DMS153 treated with DMSO at 0.1 percent for 48 hours (cell line): ENCODE results near the gene BRF1.
"Not testable (repeated sequence)": the region's sequence is repeated elsewhere in the genome, so short reads cannot be mapped to it uniquely, and the experiment has no call there.

Source experiments
- DNase-seq: peaks from one replicate; lab custom pipeline; 2025; ENCODE audit not compliant: unreplicated experiment; lab: John Stamatoyannopoulos, UW

BRF1 gene

DNA sequence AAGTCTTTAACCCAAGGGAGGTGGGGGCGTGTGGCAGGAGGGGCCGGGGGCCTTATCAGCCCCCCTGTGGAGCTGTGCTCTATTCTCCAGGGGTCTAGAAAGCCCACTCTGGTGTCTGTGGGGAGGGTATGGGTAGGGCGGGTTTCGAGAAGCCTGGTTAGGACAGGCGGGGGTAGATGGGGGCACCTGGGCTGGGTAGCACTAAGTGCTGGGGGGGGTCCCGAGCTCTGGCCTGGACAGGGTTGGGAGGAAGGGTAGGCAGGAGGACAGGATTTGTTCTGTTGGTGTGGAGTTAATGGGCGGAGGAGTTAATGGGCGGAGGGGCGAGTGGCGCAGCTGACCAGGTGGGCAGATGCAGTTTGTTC, 15.8 kb upstream of the BRF1 start:
- no peak for DNase-seq

DNA sequence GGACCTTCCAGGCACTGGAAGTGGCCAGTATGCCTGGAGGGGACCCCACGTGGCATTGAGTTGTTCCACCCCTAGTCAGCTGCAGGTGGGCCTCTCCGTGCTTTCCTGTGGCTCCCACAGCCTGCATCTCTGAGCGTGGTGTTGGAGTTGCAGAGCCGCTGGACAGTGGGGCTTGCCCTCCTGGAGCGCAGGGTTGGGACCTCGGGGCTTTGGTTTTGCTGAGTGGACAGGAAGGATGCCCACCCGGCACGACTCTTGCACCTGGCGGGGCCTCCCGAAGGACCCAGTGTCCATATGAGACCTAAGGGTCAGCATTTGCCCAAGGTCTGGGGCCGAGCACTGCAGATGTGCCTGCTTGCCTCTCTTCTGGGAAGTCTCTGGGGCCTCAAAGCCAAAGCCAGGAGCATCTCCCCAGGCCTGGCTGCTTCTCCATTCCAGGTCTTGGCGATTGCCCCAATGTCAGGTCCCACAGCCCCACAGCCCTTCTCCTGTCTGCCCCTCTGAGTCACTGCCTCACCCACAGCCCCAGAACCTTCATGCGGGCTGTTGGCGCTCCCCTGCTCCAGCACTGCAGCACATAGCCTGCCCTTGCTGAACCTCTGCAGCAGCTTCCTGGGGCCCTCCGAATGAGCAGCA, 15.3 kb upstream of the BRF1 start:
- DNase-seq, result no peak

DNA sequence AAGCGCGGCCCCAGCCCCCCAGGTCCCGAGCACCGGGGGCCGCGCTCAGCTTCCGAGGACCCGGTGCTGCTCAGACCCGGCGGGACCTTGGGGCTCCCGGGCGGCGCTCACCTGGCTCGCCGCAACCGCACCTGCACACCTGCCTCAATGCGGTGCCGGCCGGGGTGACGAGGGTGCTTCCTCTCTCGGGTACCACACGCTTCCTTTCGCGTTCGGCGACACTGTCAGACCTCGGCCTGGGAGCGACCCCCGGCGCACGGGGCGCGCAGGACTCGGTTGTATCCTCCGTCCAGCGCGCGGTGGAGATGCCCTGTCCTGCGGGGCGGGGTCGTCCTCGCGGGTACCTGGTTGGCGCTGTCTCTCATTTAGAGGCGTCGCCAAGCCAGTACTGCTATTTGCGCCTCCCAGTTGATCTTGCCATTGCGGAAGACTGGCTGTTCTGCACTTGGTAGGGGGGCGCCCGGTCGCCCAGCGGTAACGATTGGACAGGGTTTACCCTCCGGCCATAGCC, 14.5 kb upstream of the BRF1 start:
- no peak for DNase-seq

- peak; percentile 10 for DNase-seq
These were observed 13.7 kb upstream of the BRF1 start, which contains the start of gene PACS2 for GRCh38 chr14:105314287-105315200. PACS2 (plus strand) TSS chr14:105314748; CDS start chr14:105314919, 171 bp downstream.

DNA sequence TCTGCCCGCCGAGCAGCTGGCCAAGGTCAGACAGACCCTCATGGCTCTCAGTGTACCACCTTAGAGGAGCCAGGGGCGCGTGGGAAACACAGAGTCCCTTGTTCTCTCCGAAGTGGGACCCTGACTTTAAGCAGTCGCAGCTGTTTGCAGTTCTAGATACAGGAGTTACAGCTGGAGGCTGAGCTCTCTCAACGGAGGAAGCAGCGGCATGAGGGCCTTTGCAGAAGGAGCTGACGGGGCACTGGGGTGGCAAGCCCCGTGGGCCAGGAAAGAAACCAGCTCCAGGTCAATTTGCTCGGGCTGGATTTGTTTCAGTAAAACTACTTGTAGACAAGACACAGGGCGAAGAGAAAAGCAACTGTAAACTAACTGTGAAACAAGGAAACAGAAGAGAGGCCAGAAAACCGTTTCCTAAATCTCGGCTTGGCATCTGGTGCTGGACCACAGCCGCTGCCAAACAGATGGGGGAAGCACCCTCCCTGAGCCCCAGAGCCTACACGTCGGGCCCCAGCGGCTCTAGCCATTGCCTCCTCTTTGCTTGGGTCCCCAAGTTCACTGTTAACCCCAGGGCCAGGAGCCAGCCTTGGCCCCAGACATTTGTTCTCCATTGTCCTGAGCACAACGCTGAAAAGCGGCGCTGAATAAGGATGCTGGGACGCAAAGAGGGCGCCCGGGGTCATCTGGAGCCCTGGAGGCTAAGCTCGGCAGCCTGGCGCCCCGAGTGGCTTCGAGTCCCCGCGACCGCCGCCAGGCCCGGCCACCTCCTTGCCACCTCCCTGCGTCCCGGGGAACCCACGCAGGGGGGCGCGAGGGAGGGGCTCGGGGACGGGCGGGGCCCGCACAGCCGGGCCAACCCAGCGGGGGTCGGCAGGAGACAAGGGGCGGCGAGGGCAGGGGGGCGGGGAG, 12.8 kb upstream of the BRF1 start:
- DNase-seq, result no peak

DNA sequence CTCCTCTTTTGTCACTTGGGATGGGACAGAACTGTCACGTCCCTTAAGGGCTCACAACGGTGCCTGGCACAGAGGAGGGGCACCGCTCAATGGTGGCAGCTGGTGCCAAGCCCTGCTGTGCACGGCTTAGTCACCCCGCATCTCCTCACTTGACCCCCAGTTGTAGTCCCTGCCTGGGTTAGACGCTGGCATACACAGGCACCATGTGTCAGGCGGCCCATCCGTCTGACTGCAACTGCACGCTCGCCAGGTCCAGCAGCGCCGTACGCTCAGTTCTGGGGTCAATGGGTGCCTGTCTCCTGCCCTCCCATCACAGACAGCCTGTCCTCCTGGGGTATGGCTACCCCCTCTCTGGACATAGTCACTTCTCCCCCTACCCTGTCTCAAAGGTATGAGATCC, 12.2 kb upstream of the BRF1 start:
- no peak for DNase-seq

- no peak for DNase-seq
These were observed 11.0 kb upstream of the BRF1 start for GRCh38 chr14:105311838-105312237.

GRCh38 chr14:105309371-105309770, 8.6 kb upstream of the BRF1 start:
- DNase-seq, result no peak

- no peak for DNase-seq
These were observed 6.4 kb upstream of the BRF1 start for GRCh38 chr14:105307052-105307727.

GRCh38 chr14:105305791-105306190, 5.0 kb upstream of the BRF1 start:
- no peak for DNase-seq

DNA sequence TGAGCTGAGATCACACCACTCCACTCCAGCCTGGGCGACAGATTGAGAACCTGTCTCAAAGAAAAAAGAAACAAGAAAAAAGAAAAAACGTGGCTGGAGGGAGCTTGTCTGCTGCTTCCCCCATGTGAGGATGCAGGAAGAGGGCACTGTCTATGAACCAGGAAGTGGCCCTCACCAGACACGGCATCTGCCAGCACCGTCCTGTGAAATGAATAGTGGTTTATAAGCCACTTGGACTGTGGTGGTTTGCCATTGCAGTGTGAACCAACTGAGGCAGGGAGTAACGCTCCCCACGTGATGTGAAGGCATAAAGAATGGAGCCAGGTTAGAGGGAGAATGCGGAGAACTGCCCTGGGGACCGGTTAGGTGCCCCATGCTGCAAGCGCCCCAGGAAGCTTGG, 4.5 kb upstream of the BRF1 start:
- DNase-seq, result no peak

GRCh38 chr14:105304565-105304964, 3.8 kb upstream of the BRF1 start:
- no peak for DNase-seq

GRCh38 chr14:105303949-105304348, 3.1 kb upstream of the BRF1 start:
- DNase-seq, result no peak

DNA sequence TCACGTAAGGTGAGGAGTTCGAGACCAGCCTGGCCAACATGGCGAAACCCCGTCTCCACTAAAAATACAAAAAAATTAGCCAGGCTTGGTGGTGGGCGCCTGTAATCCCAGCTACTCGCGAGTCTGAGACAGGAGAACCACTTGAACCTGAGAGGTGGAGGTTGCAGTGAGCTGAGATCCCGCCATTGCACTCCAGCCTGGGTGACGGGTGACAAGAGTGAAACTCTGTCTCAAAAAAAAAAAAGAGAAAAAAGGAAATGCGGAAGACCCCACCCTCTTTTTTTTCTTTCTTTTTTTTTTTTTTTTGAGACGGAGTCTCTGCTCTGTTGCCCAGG, 1.1 kb upstream of the BRF1 start:
- DNase-seq, result not testable (repeated sequence)

DNA sequence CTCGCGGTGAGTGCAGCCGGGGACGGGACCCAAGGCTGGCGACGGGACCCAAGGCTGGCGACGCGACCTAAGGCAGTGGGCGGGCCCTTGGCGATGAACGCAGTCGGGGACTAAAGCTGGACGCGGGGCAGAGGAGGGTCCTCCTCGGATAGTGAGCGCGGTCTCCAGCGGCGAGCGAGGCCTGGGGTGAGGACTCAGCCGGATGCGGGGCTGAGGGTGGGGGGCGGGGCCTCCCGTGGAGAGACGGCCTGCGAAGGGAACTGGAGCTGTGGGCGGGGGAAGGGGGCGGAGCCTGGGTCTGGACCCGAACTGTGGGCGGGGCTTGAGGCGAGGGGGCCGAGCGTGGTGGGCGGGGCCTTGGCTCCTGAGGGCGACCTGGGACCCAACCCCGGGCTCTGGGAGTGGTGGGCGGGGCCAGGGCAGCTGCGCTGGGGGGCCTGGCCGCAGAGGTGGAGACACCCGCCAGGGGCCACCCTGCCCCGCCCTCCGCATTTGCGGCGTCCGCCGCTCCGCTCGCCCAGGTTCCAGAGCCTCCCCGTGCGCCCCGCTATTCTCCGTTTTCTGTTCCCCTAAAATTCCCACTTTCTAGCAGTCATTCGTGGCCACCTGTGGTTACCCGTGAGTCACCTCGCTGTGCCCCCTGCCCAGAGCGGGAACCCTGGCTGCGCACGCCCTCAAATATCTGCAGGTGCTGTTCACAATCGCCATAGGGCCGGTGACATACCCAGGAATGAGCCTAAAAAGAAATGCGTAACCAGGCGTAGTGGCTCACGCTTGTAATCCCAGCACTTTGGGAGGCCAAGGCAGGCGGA, 508 bp upstream of the BRF1 start:
- DNase-seq, result peak; percentile 65

GRCh38 chr14:105299654-105300541, 903 bp downstream of the BRF1 start:
- no peak for DNase-seq

DNA sequence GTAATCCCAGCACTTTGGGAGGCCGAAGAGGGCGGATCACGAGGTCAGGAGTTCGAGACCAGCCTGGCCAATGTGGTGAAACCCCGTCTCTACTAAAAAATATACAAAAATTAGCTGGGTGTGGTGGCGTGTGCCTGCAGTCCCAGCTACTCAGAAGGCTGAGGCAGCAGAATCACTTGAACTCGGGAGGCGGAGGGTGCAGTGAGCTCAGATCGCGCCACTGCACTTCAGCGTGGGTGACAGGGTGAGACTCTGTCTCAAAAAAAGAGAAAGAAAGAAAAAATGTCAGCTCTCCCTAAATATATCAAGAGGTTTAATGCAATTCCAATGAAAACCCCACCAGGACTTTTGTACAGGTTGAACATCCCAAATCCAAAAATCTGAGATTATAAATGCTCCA, 3.5 kb downstream of the BRF1 start:
- not testable (repeated sequence) for DNase-seq

- DNase-seq, result peak; percentile 45
These were observed 6.6 kb downstream of the BRF1 start for GRCh38 chr14:105294142-105294597.
